Measurements from ENCODE around the gene MEOX1. TPM values are rescaled to one million over a fixed set of nuclear protein-coding genes. Genes with fewer than 3 reads are reported as not detected.

The MEOX1 gene
- total and polyA plus RNA-seq, 2 of the 4 experiments (the other 2 are of a cell fraction) = 0.48 to 0.72 TPM

GRCh38 chr17:43669971-43670644 is 8.4 kb upstream of the MEOX1 start:
- H4K5ac ChIP-seq (ENCODE audit: low read depth, low read length) = no peak overlapping the region
- no peaks in the 10 kb centered on the region for H3K9me3 ChIP-seq (ENCODE audit: control insufficient read depth, insufficient read depth, low read length)
- ChIA-PET CTCF (interaction anchor here (0.6 to 2.9 kb wide), 2 partner anchors 31 to 94 kb away, joined by 3 to 7 read pairs; no protein-coding TSS in a partner anchor), POLR2A (ENCODE audit: unreplicated experiment) (no interaction called here)
- H3K18ac ChIP-seq (ENCODE audit: low read depth, low read length) = no peak overlapping the region
- no peak overlapping the region for H2BK15ac ChIP-seq (ENCODE audit: low read depth, low read length)
- peak; percentile 8; the same call in 1 of the 2 replicates for ATAC-seq (ENCODE audit: low read depth)
- DNase-seq = peak; percentile 81
- H3K79me1 ChIP-seq (ENCODE audit: low read depth in 1 of 2, low read length in 2 of 2) = no peaks in the 10 kb centered on the region
- H4K20me1 ChIP-seq (ENCODE audit: insufficient read depth, low read length) = no peaks in the 10 kb centered on the region
- no peak overlapping the region for H3K4me2 ChIP-seq (ENCODE audit: low read depth, low read length)
- H3K27me3 ChIP-seq (ENCODE audit: control insufficient read depth, insufficient read depth, low read length) = no peaks in the 10 kb centered on the region; the same call in 1 of the 2 replicates
- peak overlapping the region; percentile 35; the same call in 1 of the 2 replicates for H2AK5ac ChIP-seq (ENCODE audit: low read depth, low read length)
- dilution Hi-C loops (cut with HindIII; ENCODE audit: low sequenced_read_pairs, unreplicated experiment) = no loop called here
- no peak overlapping the region; the same call in 1 of the 2 replicates for H2BK20ac ChIP-seq (ENCODE audit: low read depth, low read length)
- H3K4me1 ChIP-seq (ENCODE audit: control insufficient read depth, insufficient read depth, low read length) = peaks cover 7% of the 10 kb centered on the region
- no peak overlapping the region for H3K14ac ChIP-seq (replicated peaks; ENCODE audit: low read depth, low read length)
- no peak overlapping the region for H2BK5ac ChIP-seq (ENCODE audit: low read depth, low read length, poor library complexity, severe bottlenecking)
- BruUV-seq (replicated peaks) = no TSS peak
- 0 out of 2 replicates have a peak overlapping the region, but pooled peaks have one; percentile 3 for H2BK120ac ChIP-seq (ENCODE audit: low read depth, low read length)
- H2AK9ac ChIP-seq (replicated peaks; ENCODE audit: low read depth, low read length, poor library complexity) = no peak overlapping the region
- H3K56ac ChIP-seq (ENCODE audit: extremely low read depth, insufficient read depth, low read length) = no peak overlapping the region
- H3K27ac ChIP-seq (ENCODE audit: insufficient read depth, low read length) = no peak overlapping the region
- intact Hi-C loops (cut with micrococcal nuclease) = no loop called here
- H4K91ac ChIP-seq (ENCODE audit: insufficient read depth, low read depth, low read length) = no peak overlapping the region
- H3K4me3 ChIP-seq (ENCODE audit: insufficient read depth, low read depth, low read length) = no peak overlapping the region
- no CpG with 5 or more reads among the region's 10 CpGs for WGBS, 2 experiments (ENCODE audit: extremely low coverage in 2 of 2, insufficient read length in 1 of 2)
- in situ Hi-C loops (cut with MboI; ENCODE audit: low sequenced_read_pairs) = loop anchor here (5.0 kb wide), 2 partner anchors 93 to 148 kb away; no protein-coding TSS in a partner anchor
- no peak overlapping the region for H3K23ac ChIP-seq (ENCODE audit: low read depth, low read length)
- H3K4ac ChIP-seq (ENCODE audit: low read depth, low read length) = 0 out of 2 replicates have a peak overlapping the region, but pooled peaks have one; percentile 0
- peak overlapping the region; percentile 48 for H2AFZ ChIP-seq (replicated peaks; ENCODE audit: low read length, poor library complexity)
- no peaks in the 10 kb centered on the region for H3K36me3 ChIP-seq (ENCODE audit: control insufficient read depth, insufficient read depth, low read length)
- TF ChIP-seq CHD1 (IDR thresholded peaks at IDR 0.05; ENCODE audit: low read depth, low read length) (no peak), CEBPB (IDR thresholded peaks at IDR 0.05; ENCODE audit: low read depth, low read length) (no peak), MAFK (IDR thresholded peaks at IDR 0.05; ENCODE audit: low read depth, low read length) (no peak), RFX5 (IDR thresholded peaks at IDR 0.05; ENCODE audit: low read depth, low read length) (no peak)
- H3K9me1 ChIP-seq (ENCODE audit: insufficient read depth, low read length) = peaks cover 4% of the 10 kb centered on the region; the same call in 1 of the 2 replicates
- no peak overlapping the region for H4K8ac ChIP-seq (ENCODE audit: low read depth in 2 of 2, low read length in 2 of 2)
- H3K9ac ChIP-seq (ENCODE audit: low read depth, low read length) = no peak overlapping the region

All from IMR-90 (cell line).